ENCODE results near the gene TIAM2. TPM values are rescaled to one million over a fixed set of nuclear protein-coding genes. Genes with fewer than 3 reads are reported as not detected.

TIAM2 gene
- total and polyA plus RNA-seq, 7 donors, result 1.2 to 15.8 (median 11.0) TPM

DNA sequence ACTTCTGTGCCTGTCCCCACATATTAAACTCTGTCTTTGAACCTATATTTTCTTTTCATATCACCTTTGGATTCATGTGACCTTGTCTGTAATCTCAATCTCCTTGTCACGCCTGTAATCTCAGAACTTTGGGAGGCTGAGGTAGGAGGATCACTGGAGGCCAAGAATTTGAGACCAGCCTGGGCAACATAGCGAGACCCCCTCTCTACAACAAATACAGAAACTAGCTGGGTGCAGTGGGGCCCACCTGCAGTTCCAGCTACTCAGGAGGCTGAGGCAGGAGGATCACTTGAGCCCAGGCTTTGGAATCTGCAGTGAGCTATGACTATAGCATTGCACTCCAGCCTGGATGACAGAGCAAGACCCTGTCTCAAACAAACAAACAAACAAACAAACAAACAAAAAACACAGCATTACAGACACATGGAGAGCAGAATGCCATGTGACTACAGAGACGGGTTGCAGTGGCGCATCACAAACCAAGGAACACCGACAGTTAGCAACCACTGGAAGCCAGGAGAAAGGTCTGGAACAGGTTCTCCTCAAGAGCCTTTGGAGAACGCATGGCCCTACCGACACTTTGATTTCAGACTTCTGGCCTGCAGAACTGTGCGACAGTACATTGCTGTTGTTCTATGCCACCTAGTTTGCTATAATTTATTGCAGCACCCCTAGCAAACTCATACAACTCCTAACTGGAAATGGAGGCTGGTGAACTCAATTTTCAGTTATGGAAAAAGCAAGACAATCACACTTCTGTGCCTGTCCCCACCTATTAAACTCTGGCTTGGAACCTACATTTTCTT, 14.6 kb upstream of the TIAM2 start:
- no peak overlapping the region for H3K27ac ChIP-seq
- H3K36me3 ChIP-seq, result no peaks in the 10 kb centered on the region
- TF ChIP-seq, protein P1, sequence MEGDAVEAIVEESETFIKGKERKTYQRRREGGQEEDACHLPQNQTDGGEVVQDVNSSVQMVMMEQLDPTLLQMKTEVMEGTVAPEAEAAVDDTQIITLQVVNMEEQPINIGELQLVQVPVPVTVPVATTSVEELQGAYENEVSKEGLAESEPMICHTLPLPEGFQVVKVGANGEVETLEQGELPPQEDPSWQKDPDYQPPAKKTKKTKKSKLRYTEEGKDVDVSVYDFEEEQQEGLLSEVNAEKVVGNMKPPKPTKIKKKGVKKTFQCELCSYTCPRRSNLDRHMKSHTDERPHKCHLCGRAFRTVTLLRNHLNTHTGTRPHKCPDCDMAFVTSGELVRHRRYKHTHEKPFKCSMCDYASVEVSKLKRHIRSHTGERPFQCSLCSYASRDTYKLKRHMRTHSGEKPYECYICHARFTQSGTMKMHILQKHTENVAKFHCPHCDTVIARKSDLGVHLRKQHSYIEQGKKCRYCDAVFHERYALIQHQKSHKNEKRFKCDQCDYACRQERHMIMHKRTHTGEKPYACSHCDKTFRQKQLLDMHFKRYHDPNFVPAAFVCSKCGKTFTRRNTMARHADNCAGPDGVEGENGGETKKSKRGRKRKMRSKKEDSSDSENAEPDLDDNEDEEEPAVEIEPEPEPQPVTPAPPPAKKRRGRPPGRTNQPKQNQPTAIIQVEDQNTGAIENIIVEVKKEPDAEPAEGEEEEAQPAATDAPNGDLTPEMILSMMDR (IDR thresholded peaks at IDR 0.05), result no peak
- TF ChIP-seq EP300 (IDR thresholded peaks at IDR 0.05) (no peak), POLR2AphosphoS5 (IDR thresholded peaks at IDR 0.05) (no peak), POLR2A (IDR thresholded peaks at IDR 0.05) (no peak)
- no peaks in the 10 kb centered on the region for H3K4me1 ChIP-seq
- no peak overlapping the region for H3K4me3 ChIP-seq
- H3K27me3 ChIP-seq, result no peaks in the 10 kb centered on the region
- intact Hi-C loops (cut with DNase I), result no loop called here
- DNase-seq, result no peak
- 97 to 98% methylated on average over 8 of the region's 8 CpGs for WGBS, 2 donors
- no peaks in the 10 kb centered on the region for H3K9me3 ChIP-seq

DNA sequence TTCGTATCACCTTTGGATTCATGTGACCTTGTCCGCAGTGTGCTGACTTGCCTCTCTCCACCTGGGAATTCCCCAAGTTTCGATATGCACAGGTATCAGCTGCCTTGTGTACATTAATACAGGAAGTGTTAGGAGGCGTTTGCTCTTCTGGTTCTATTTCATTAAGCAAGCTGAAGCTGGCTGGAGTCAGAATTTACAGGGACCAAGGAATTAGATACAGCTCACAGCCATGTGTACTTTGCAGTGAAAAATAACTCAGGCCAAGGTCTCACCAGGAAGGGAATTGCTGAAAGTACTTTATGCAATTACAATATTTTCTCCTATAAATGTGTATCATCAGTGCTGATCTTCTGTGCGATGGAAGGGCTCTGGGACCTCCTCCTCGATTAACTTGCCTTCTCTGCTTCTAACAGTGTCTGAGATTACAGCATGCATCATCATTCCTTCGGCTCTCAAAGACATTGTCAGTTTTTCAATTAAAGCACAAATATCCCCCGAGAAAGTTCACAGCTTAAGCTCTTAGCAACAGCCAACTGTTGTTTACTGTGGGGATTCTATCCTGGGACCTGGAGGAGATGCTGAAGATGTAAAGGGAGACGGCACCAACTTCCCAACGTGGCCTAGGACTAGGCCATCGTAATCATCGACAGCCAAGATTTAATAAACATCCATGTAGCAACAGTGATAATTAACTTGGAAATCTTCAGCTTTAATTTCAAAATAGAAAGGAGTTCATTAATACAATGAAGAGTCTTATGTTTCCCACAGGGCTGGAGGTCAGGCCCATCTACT, 13.8 kb upstream of the TIAM2 start:
- Histone ChIP-seq H3K4me1 (no peaks in the 10 kb centered on the region), H3K9me3 (no peaks in the 10 kb centered on the region), H3K4me3 (no peak overlapping the region), H3K27me3 (no peaks in the 10 kb centered on the region), H3K27ac (no peak overlapping the region), H3K36me3 (no peaks in the 10 kb centered on the region)
- 57 to 74% methylated on average over 12 of the region's 12 CpGs for WGBS, 2 donors
- DNase-seq, result no peak
- TF ChIP-seq POLR2A (IDR thresholded peaks at IDR 0.05) (no peak), EP300 (IDR thresholded peaks at IDR 0.05) (no peak), POLR2AphosphoS5 (IDR thresholded peaks at IDR 0.05) (no peak)
- TF ChIP-seq, protein P1 (IDR thresholded peaks at IDR 0.05), result no peak
- intact Hi-C loops (cut with DNase I), result no loop called here

DNA sequence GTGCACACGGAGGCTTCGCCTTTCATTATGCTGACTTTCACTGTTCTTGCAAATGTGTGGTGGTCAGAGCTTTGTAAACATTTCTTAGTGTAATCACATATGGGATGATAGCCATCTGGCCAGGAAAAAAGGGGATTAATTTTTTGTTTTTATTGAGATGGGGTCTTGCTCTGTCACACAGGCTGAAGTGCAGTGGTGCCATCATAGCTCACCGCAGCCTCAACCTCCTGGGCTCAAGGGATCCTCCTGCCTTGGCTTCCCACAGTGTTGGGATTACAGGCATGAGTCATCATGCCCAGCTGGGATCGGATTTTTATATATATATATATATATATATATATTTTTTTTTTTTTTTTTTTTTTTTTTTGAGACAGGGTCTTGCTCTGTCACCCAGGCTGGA, 11.0 kb upstream of the TIAM2 start:
- 81 to 83% methylated on average over 4 of the region's 4 CpGs for WGBS, 2 donors
- TF ChIP-seq EP300 (IDR thresholded peaks at IDR 0.05) (no peak), POLR2A (IDR thresholded peaks at IDR 0.05) (no peak), POLR2AphosphoS5 (IDR thresholded peaks at IDR 0.05) (no peak)
- TF ChIP-seq, protein P1 (IDR thresholded peaks at IDR 0.05), result no peak
- Histone ChIP-seq H3K27ac (no peak overlapping the region), H3K27me3 (no peaks in the 10 kb centered on the region), H3K36me3 (peaks cover 0 to 4% (median 2%) of the 10 kb centered on the region in 4 donors), H3K9me3 (no peaks in the 10 kb centered on the region), H3K4me1 (no peaks in the 10 kb centered on the region), H3K4me3 (no peak overlapping the region)
- DNase-seq, result no peak
- intact Hi-C loops (cut with DNase I), result no loop called here

DNA sequence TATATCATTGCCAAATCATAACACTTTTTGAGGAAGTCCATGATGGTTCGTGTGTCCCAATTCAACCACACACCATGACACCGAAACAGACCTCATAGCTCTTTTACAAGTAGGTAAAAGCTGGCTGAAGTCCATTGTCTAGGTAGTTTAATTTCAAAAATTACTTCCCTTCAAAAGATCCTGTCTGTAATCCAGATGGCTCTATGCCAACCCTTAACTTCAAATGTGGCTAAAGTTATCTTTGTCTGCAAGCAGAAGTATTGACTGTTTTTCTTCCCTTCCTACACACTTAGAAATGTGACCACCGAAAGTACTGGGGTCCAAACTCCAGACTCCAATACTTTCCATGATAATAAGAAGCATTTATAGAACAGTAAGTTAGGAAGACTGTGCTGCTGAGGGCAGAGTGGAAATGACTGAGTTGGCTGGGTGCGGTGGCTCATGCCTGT, 8.3 kb upstream of the TIAM2 start:
- TF ChIP-seq POLR2A (IDR thresholded peaks at IDR 0.05) (no peak), POLR2AphosphoS5 (IDR thresholded peaks at IDR 0.05) (no peak), EP300 (IDR thresholded peaks at IDR 0.05) (no peak)
- TF ChIP-seq, protein P1 (IDR thresholded peaks at IDR 0.05), result no peak
- H3K27ac ChIP-seq, result no peak overlapping the region
- no peaks in the 10 kb centered on the region for H3K4me1 ChIP-seq
- WGBS, 2 donors, result 23 to 40% methylated on average over 4 of the region's 4 CpGs
- H3K4me3 ChIP-seq, result no peak overlapping the region
- H3K27me3 ChIP-seq, result no peaks in the 10 kb centered on the region
- peaks cover 0 to 4% (median 2%) of the 10 kb centered on the region in 4 donors for H3K36me3 ChIP-seq
- H3K9me3 ChIP-seq, result no peaks in the 10 kb centered on the region
- intact Hi-C loops (cut with DNase I), result no loop called here
- DNase-seq, result no peak

All from sigmoid colon (tissue), 7 donors.